GM12873 (cell line): Measurements from ENCODE around the gene EPN1.

Experiments
- TF ChIP-seq, protein P1 (sequence below): IDR thresholded peaks from 2 replicates; pipeline ENCODE4 v1.5.1; 2012; ENCODE audit warnings: low read depth, mild to moderate bottlenecking, moderate library complexity, low read length, control low read depth; ENCODE audit not compliant: insufficient read depth; ENCODE audit errors: missing control alignments

Gene EPN1

DNA sequence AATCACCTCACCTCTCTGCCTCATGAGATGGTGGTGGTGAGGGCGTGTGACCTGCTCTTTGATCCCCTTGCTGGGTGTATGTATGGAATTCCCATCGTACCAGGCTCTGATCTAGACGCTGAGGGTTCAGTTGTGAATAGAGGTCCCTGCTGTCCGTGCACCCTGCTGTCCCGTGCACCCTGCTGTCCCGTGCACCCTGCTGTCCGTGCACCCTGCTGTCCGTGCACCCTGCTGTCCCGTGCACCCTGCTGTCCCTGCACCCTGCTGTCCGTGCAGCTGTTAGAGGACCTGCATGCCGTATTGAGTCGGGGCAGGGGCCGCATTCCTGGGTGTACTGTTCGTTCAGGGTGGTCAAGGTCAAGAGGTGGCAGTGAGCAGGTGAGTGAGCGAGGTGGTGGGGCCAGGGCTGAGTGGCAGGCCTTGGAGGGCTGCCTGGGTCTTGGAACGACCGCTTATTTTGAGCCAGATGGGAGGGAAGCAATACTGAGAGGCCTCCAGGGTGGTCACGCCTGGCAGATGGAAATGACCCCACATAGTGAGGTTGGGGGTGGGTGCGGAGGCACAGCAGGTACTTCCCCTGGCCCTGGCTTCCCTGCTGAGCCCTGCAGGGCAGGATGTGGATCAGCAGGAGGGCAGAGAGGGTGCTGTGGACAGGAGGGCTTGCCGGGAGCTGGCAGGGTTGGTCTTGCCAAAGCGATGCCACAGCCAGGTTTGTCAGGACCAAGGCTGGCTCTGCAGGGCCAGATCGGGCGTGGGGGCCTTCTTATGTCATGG lies 4.6 kb upstream of the EPN1 start:
- TF ChIP-seq, protein P1, sequence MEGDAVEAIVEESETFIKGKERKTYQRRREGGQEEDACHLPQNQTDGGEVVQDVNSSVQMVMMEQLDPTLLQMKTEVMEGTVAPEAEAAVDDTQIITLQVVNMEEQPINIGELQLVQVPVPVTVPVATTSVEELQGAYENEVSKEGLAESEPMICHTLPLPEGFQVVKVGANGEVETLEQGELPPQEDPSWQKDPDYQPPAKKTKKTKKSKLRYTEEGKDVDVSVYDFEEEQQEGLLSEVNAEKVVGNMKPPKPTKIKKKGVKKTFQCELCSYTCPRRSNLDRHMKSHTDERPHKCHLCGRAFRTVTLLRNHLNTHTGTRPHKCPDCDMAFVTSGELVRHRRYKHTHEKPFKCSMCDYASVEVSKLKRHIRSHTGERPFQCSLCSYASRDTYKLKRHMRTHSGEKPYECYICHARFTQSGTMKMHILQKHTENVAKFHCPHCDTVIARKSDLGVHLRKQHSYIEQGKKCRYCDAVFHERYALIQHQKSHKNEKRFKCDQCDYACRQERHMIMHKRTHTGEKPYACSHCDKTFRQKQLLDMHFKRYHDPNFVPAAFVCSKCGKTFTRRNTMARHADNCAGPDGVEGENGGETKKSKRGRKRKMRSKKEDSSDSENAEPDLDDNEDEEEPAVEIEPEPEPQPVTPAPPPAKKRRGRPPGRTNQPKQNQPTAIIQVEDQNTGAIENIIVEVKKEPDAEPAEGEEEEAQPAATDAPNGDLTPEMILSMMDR = no peak

- TF ChIP-seq, protein P1 = no peak
Measured at GRCh38 chr19:55671054-55671378, 4.0 kb upstream of the EPN1 start.

- TF ChIP-seq, protein P1 = no peak
Measured at GRCh38 chr19:55672418-55672817, 2.6 kb upstream of the EPN1 start.

- TF ChIP-seq, protein P1 = no peak
Measured at GRCh38 chr19:55673465-55673864, 1.6 kb upstream of the EPN1 start.

GRCh38 chr19:55673889-55674288 lies 1.1 kb upstream of the EPN1 start:
- TF ChIP-seq, protein P1 = no peak

- TF ChIP-seq, protein P1 = no peak
Measured at GRCh38 chr19:55674459-55674840, 576 bp upstream of the EPN1 start.

GRCh38 chr19:55675661-55676354 lies 782 bp downstream of the EPN1 start:
- TF ChIP-seq, protein P1 = no peak
